Endothelial cell of umbilical vein (primary cell): ENCODE data around the gene TAS2R8. TPM values are rescaled to one million over a fixed set of nuclear protein-coding genes. Genes with fewer than 3 reads are reported as not detected.

Experiments used
- BruUV-seq: library from RNA; stranded (reverse); fragments of 400-500 nt; replicated peaks from 2 replicates; lab custom pipeline; 2021; lab: Mats Ljungman, UMichigan
- CTCF ChIA-PET: fragments of 300-600, 350-600 bp; sonication (Branson Sonifier 250); formaldehyde crosslinking; loops from one replicate; lab custom pipeline; 2021; ENCODE audit warnings: antibody characterized with exemption, inconsistent platforms; lab: Charles Lee
- POLR2A ChIA-PET: fragments of 300-600, 350-600 bp; sonication (Branson Sonifier 250); formaldehyde crosslinking; loops from one replicate; lab custom pipeline; 2021; ENCODE audit warnings: antibody characterized with exemption, inconsistent platforms; lab: Charles Lee
- DNase-seq: peaks from one replicate; pipeline ENCODE4 v3.0.0-alpha.2; 2011; ENCODE audit warnings: low read depth, low spot score
- FAIRE-seq: peaks from 2 replicates; lab custom pipeline; 2011; peaks lifted over from hg19 to GRCh38; lab: Jason Lieb, UNC
- H2AFZ ChIP-seq: 2 replicates; pipeline ENCODE4 v1.6.0; 2012; ENCODE audit warnings: low read depth, low read length, control low read depth, inconsistent platforms
- H3K27ac ChIP-seq: 2 replicates; pipeline ENCODE4 v1.5.1; 2011; ENCODE audit warnings: low read depth, mild to moderate bottlenecking, control low read depth, low read length, moderate library complexity; ENCODE audit not compliant: insufficient read depth
- H3K27me3 ChIP-seq, 2 experiments: 2 replicates each; pipeline versions ENCODE4 v1.6.0 to v1.6.1; 2011; ENCODE audit warnings: low read length in 2 of 2, mixed read lengths in 1 of 2; ENCODE audit not compliant: control insufficient read depth in 2 of 2, insufficient read depth in 2 of 2
- H3K36me3 ChIP-seq, 2 experiments: 2 replicates in 1 of 2; 3 replicates in 1 of 2; pipeline ENCODE4 v1.5.1; 2011; ENCODE audit warnings: low read length in 2 of 2, mild to moderate bottlenecking in 1 of 2, moderate library complexity in 1 of 2; ENCODE audit not compliant: control insufficient read depth in 2 of 2, insufficient read depth in 2 of 2; ENCODE audit errors: extremely low read depth in 1 of 2
- H3K4me1 ChIP-seq: 3 replicates; pipeline ENCODE4 v1.5.1; 2011; ENCODE audit warnings: mild to moderate bottlenecking, low read length; ENCODE audit not compliant: control insufficient read depth, insufficient read depth; ENCODE audit errors: extremely low read depth
- H3K4me2 ChIP-seq: 2 replicates; pipeline ENCODE4 v1.6.1; 2011; ENCODE audit warnings: low read length, control low read depth, mixed read lengths; ENCODE audit not compliant: insufficient read depth
- H3K4me3 ChIP-seq, 3 experiments: fragments of 200-600 bp in 1 of 3; sonication (generic), shearing (Covaris generic) in 1 of 3; replicated peaks in 1 of 3; 2 replicates each; pipeline ENCODE4 v1.5.1; 2011 to 2016; ENCODE audit warnings: control low read depth in 3 of 3, low read length in 3 of 3, mild to moderate bottlenecking in 2 of 3, inconsistent platforms in 1 of 3, low read depth in 1 of 3, moderate library complexity in 1 of 3; ENCODE audit not compliant: insufficient read depth in 1 of 3
- H3K79me2 ChIP-seq: 2 replicates; pipeline ENCODE4 v1.6.0; 2012; ENCODE audit warnings: low read length, inconsistent platforms; ENCODE audit not compliant: control insufficient read depth, insufficient read depth
- H3K9ac ChIP-seq: replicated peaks from 2 replicates; pipeline ENCODE3; 2011; ENCODE audit warnings: low read length, control low read depth; ENCODE audit not compliant: insufficient read depth; ENCODE audit errors: extremely low read depth
- H3K9me1 ChIP-seq: replicated peaks from 3 replicates; pipeline ENCODE4 v1.6.0; 2011; ENCODE audit warnings: mild to moderate bottlenecking, low read length; ENCODE audit not compliant: control insufficient read depth, insufficient read depth; ENCODE audit errors: extremely low read depth
- H3K9me3 ChIP-seq: replicated peaks from 2 replicates; pipeline ENCODE4 v1.5.1; 2012; ENCODE audit warnings: low read length, inconsistent platforms; ENCODE audit not compliant: control insufficient read depth, insufficient read depth
- H4K20me1 ChIP-seq: replicated peaks from 2 replicates; pipeline ENCODE3; 2011; ENCODE audit warnings: mild to moderate bottlenecking, low read length; ENCODE audit not compliant: control insufficient read depth, insufficient read depth; ENCODE audit errors: extremely low read depth
- CTCF ChIP-seq, 2 donors: IDR thresholded peaks; 1 replicate in 1 of 2; 2 replicates in 1 of 2; pipeline ENCODE4 v1.5.1; 2011; ENCODE audit warnings: low read length in 2 of 2, mild to moderate bottlenecking in 2 of 2, moderate library complexity in 2 of 2, control low read depth in 1 of 2, inconsistent platforms in 1 of 2, low read depth in 1 of 2; ENCODE audit not compliant: insufficient read depth in 1 of 2; ENCODE audit errors: extremely low read depth in 1 of 2
- EZH2 ChIP-seq: IDR thresholded peaks from 2 replicates; pipeline ENCODE4 v1.6.1; 2012; ENCODE audit warnings: borderline replicate concordance, low read depth, mild to moderate bottlenecking, moderate library complexity, low read length, inconsistent platforms; ENCODE audit not compliant: severe bottlenecking
- FOS ChIP-seq: IDR thresholded peaks from 2 replicates; pipeline ENCODE4 v1.6.1; 2011; ENCODE audit warnings: mild to moderate bottlenecking, low read length, moderate library complexity, borderline replicate concordance; ENCODE audit not compliant: insufficient read depth
- GATA2 ChIP-seq: IDR thresholded peaks from 2 replicates; pipeline ENCODE4 v1.7.0; 2011; ENCODE audit warnings: low read depth, mild to moderate bottlenecking, moderate library complexity, mixed read lengths, low read length; ENCODE audit not compliant: insufficient read length, insufficient read depth
- JUN ChIP-seq: IDR thresholded peaks from 2 replicates; pipeline ENCODE4 v1.6.1; 2011; ENCODE audit warnings: borderline replicate concordance, low read depth; ENCODE audit not compliant: insufficient read length, insufficient read depth
- MYC ChIP-seq: IDR thresholded peaks from one replicate; pipeline ENCODE4 v1.6.1; 2011; ENCODE audit warnings: mild to moderate bottlenecking, low read depth, low read length
- POLR2A ChIP-seq: IDR thresholded peaks from 2 replicates; pipeline ENCODE4 v1.6.1; 2012; ENCODE audit warnings: low read depth, mild to moderate bottlenecking, control low read depth, low read length
- POLR2AphosphoS5 ChIP-seq: IDR thresholded peaks from 2 replicates; pipeline ENCODE4 v1.6.1; 2012; ENCODE audit warnings: low read depth, mild to moderate bottlenecking, control low read depth, low read length, moderate library complexity; ENCODE audit not compliant: insufficient read depth
- dilution Hi-C: fragments of 300-500 bp; cut with MboI; formaldehyde crosslinking; loops from one replicate; pipeline ENCODE4 v1.15.0; 2019; ENCODE audit warnings: low sequenced_read_pairs; ENCODE audit not compliant: extremely low pct_ligation_motif_present
- intact Hi-C: fragments of 100-400 bp; cut with micrococcal nuclease; formaldehyde crosslinking; loops from one replicate; pipeline ENCODE4 v1.10.0; 2022
- polyA plus RNA-seq, 4 experiments: library from polyadenylated mRNA; depleted of rRNA in 3 of 4; stranded (reverse) in 3 of 4; unstranded in 1 of 4; fragments of >200 nt; gene quantifications; 2 replicates each; pipeline versions ENCODE4 v1.2.1 to v1.2.3, GENCODE V29; 2011 to 2012; ENCODE audit warnings: missing spikeins in 1 of 4
- total RNA-seq: library from RNA; stranded (reverse); gene quantifications from 2 replicates; pipeline ENCODE4 v1.2.3, GENCODE V29; 2021
- TF ChIP-seq, protein P1 (sequence below): IDR thresholded peaks from 2 replicates; pipeline ENCODE4 v1.6.1; 2011; ENCODE audit not compliant: insufficient read depth, insufficient read length

TAS2R8 gene
- total and polyA plus RNA-seq, 2 donors (not counting 3 experiments of a cell fraction or from before 2014, with no cell fraction given), result not detected

GRCh38 chr12:10826258-10826657 is 19.2 kb upstream of the TAS2R8 start, which contains the start of gene TAS2R10:
Gene TAS2R10 (minus strand): TSS chr12:10826358. CDS start chr12:10826269, 89 bp downstream.
- Histone ChIP-seq H3K4me2 (no peak within 1 kb of the TSS), H3K9ac (no peak within 1 kb of the TSS), H3K4me1 (no peaks in the 10 kb centered on the region), H3K27ac (no peak within 1 kb of the TSS), H4K20me1 (no peaks in the 10 kb centered on the region), H3K27me3 (no peaks in the 10 kb centered on the region), H3K9me1 (no peaks in the 10 kb centered on the region), H3K36me3 (no peaks in the 10 kb centered on the region), H2AFZ (no peak within 1 kb of the TSS), H3K79me2 (no peaks in the 10 kb centered on the region), H3K4me3 (no peak within 1 kb of the TSS), H3K9me3 (no peaks in the 10 kb centered on the region)
- intact Hi-C loops (no loop called here), dilution Hi-C loops (no loop called here)
- no TSS peak for BruUV-seq
- FAIRE-seq (no peak), DNase-seq (no peak)
- ChIA-PET POLR2A (no interaction called here), CTCF (no interaction called here)
- TF ChIP-seq FOS, result no peak

DNA sequence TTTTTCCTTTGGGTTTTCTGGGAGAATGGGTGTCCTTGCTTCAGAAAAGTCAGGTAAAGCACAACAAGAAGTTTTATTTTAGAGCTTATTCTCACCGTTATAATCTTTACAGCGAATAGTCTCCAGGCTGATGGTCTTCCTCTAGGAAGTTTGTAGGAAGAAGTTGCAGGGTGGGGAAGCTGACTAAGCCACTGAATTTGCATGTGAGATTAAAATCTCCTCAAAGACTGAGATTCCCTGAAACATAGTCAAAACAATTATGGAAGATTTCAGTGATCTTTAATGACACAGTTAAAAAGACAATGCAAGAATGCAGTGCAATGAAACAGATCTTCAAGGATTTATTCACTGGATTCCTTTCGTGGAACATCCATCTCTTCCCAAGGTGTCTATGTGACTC is 17.9 kb upstream of the TAS2R8 start:
- no peak for TF ChIP-seq POLR2AphosphoS5
- TF ChIP-seq MYC, result no peak
- no peak for TF ChIP-seq GATA2
- TF ChIP-seq EZH2, result no peak
- no peak for TF ChIP-seq CTCF (IDR thresholded peaks at IDR 0.05; ENCODE audit: extremely low read depth in 1 of 2, insufficient read depth in 1 of 2, low read depth in 1 of 2, low read length in 2 of 2)
- no peak for TF ChIP-seq POLR2A
- no peak for TF ChIP-seq JUN
- no peak for TF ChIP-seq FOS
- TF ChIP-seq, protein P1, sequence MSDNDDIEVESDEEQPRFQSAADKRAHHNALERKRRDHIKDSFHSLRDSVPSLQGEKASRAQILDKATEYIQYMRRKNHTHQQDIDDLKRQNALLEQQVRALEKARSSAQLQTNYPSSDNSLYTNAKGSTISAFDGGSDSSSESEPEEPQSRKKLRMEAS, result no peak
- ChIA-PET CTCF (no interaction called here), POLR2A (no interaction called here)
- DNase-seq, result no peak
- H3K4me3 ChIP-seq, result no peak overlapping the region
- dilution Hi-C loops, result no loop called here
- BruUV-seq, result no TSS peak
- H3K79me2 ChIP-seq, result no peaks in the 10 kb centered on the region
- no peaks in the 10 kb centered on the region for H3K4me1 ChIP-seq
- no peak for FAIRE-seq
- no peak overlapping the region for H3K27ac ChIP-seq
- no peak overlapping the region for H2AFZ ChIP-seq
- no peaks in the 10 kb centered on the region for H3K9me3 ChIP-seq
- H3K9ac ChIP-seq, result no peak overlapping the region
- H3K36me3 ChIP-seq, result no peaks in the 10 kb centered on the region
- intact Hi-C loops, result no loop called here
- H3K4me2 ChIP-seq, result no peak overlapping the region
- no peaks in the 10 kb centered on the region for H3K9me1 ChIP-seq
- H4K20me1 ChIP-seq, result no peaks in the 10 kb centered on the region
- H3K27me3 ChIP-seq, result no peaks in the 10 kb centered on the region
